ENCODE results near the gene PAGE4. TPM values are rescaled to one million over a fixed set of nuclear protein-coding genes. Genes with fewer than 3 reads are reported as not detected.

Gene PAGE4
- total and polyA plus RNA-seq, 2 of the 13 experiments (the other 11 are each of a cell fraction or from before 2014, with no cell fraction given), result 1.1 TPM; not detected in 1

GRCh38 chrX:49878834-49879655, 49.9 kb downstream of the PAGE4 start, which contains the start of gene USP27X (continued):
- peak; percentile 60 for TF ChIP-seq CTCF (CRISPR knock-in tag; IDR thresholded peaks at IDR 0.05)
- peak; percentile 76 for TF ChIP-seq ZNF670 (CRISPR knock-in tag; IDR thresholded peaks at IDR 0.05; ENCODE audit: borderline replicate concordance)
- TF ChIP-seq CEBPB (IDR thresholded peaks at IDR 0.05; ENCODE audit: borderline replicate concordance, low read depth, low read length), result no peak
- no peak for TF ChIP-seq PLSCR1 (CRISPR knock-in tag; IDR thresholded peaks at IDR 0.05; ENCODE audit: borderline replicate concordance)
- TF ChIP-seq ZNF607 (CRISPR knock-in tag; IDR thresholded peaks at IDR 0.05; ENCODE audit: borderline replicate concordance), result no peak
- no peak for TF ChIP-seq BHLHE40 (IDR thresholded peaks at IDR 0.05; ENCODE audit: low read length)
- 0 out of 2 replicates have a peak, but pooled peaks have one; percentile 6 for TF ChIP-seq FOSL1 (CRISPR knock-in tag; IDR thresholded peaks at IDR 0.05; ENCODE audit: borderline replicate concordance)
- TF ChIP-seq ZBTB14 (CRISPR knock-in tag; IDR thresholded peaks at IDR 0.05), result no peak
- TF ChIP-seq TCF12 (IDR thresholded peaks at IDR 0.05), result no peak
- no peak for TF ChIP-seq TCF12 (CRISPR knock-in tag; IDR thresholded peaks at IDR 0.05)
- TF ChIP-seq TRIM24 (CRISPR knock-in tag; IDR thresholded peaks at IDR 0.05), result no peak
- peak; percentile 22; the same call in 1 of the 2 replicates for TF ChIP-seq PITX1 (CRISPR knock-in tag; IDR thresholded peaks at IDR 0.05)
- 0 out of 2 replicates have a peak, but pooled peaks have one; percentile 38 for TF ChIP-seq ZNF704 (CRISPR knock-in tag; IDR thresholded peaks at IDR 0.05; ENCODE audit: borderline replicate concordance)
- TF ChIP-seq POLR2G (IDR thresholded peaks at IDR 0.05; ENCODE audit: low read depth, low read length), result peak; percentile 87
- TF ChIP-seq ZNF850 (CRISPR knock-in tag; conservative IDR thresholded peaks at IDR 0.05), result 0 out of 2 replicates have a peak, but pooled peaks have one; percentile 42
- TF ChIP-seq CHD2 (IDR thresholded peaks at IDR 0.05; ENCODE audit: low read depth, low read length), result no peak
- TF ChIP-seq ZNF468 (CRISPR knock-in tag; IDR thresholded peaks at IDR 0.05), result no peak
- TF ChIP-seq ZBTB8A (CRISPR knock-in tag; IDR thresholded peaks at IDR 0.05; ENCODE audit: borderline replicate concordance, low read depth), result 0 out of 2 replicates have a peak, but pooled peaks have one; percentile 52
- TF ChIP-seq ZNF136 (CRISPR knock-in tag; IDR thresholded peaks at IDR 0.05; ENCODE audit: low read depth), result no peak
- peak; percentile 58 for TF ChIP-seq HDAC1 (CRISPR knock-in tag; IDR thresholded peaks at IDR 0.05)
- 0 out of 2 replicates have a peak, but pooled peaks have one; percentile 32 for TF ChIP-seq BRF2 (CRISPR knock-in tag; IDR thresholded peaks at IDR 0.05)
- TF ChIP-seq TCF7L2 (IDR thresholded peaks at IDR 0.05; ENCODE audit: low read depth, low read length), result no peak
- no peak for TF ChIP-seq SATB2 (CRISPR knock-in tag; IDR thresholded peaks at IDR 0.05)
